Measurements from ENCODE around the gene WDSUB1.
A peak's percentile ranks its signal among the peaks of the same experiment; 100 is the strongest.

WDSUB1 gene

DNA sequence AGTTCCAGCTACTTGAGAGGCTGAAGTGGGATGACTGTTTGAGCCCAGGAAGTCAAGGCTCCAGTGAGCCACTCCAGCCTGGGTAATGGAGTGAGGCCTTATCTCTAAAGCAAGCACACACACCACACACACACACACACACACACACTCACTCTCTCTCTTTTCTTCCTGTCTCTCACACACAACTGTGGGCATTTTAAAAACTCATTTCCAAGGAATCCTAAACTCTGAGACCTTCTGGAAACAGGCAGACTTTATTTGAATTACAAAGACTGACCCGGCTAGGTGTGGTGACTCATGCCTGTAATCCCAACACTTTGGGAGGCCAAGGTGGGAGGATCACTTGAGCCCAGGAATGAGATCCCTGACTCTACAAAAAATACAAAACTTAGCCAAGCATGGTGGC lies 21.3 kb downstream of the WDSUB1 start:
- DNase-seq: no peak

DNA sequence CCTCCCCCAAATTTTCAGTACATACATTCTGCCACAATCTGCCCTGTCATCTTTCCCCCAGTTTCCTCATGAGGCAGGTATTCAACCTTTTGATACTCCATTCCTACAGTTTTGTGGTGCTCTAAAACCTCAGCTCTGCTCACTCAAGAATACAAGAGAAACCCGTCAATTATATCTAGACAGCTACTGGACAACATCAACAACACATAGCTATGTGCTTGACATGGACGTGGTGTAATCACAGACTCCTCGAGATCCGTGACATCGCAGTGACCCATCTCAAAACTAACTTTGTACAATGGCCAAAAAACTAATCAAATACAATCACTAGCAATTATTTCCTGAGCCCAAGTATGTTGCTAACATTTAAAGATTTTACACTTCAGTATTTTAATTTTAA lies 23.6 kb downstream of the WDSUB1 start:
- DNase-seq: no peak

DNA sequence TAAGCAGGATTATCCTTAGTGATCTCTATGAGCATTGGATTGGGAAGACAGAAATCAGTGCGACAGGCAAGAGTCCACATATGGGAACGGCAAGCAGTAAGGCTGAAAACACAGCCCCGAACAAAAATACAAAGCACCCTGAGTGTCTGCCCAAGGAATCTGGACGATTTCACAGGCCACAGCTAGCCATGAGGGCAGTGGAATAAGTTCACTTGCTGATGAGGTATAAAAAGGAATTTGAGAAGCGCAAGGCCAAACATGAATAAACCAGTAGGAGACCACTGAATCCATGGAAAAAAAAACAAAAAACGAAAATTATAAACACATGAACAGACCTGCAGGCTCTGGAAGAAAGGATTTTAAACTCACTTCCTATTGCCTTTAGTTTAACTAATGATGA lies 24.3 kb downstream of the WDSUB1 start:
- no peak for DNase-seq

DNA sequence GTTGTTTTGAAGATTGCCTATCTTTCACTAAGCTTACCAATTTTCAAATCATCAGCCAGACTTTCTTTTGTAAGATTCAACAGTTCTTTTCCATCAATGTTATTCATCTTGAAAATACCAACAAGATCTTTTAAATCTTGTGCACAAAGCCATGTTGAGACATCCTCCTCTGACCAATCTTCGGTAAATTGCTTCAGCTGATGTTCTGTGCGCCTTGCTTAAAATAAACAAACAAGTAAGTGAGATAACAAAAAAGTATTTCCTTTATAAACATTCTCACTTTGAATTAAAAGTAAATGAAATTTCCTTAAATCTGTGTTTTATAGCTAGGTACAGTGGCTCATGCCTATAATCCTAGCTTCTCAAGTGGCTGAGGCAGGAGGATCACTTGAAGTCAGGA lies 30.3 kb downstream of the WDSUB1 start:
- DNase-seq: no peak

DNA sequence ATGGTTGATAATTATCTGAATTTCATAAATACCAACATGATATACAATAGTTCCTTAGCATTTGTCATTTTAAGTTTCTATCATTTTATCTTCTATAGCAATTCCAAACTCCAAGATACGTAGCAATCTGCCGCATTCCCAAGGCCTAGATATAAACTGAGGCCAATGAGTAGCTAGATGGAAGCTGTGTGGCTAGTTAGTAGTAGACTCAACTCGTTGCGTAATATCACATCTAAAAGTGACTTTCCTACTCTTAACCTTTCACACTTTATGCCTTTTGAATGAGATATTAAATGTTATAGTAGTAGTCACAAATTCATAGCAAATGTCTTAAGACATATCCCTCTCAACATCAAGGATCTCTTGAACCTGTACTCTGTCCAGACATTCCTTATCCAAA lies 33.6 kb downstream of the WDSUB1 start:
- no peak for DNase-seq

DNA sequence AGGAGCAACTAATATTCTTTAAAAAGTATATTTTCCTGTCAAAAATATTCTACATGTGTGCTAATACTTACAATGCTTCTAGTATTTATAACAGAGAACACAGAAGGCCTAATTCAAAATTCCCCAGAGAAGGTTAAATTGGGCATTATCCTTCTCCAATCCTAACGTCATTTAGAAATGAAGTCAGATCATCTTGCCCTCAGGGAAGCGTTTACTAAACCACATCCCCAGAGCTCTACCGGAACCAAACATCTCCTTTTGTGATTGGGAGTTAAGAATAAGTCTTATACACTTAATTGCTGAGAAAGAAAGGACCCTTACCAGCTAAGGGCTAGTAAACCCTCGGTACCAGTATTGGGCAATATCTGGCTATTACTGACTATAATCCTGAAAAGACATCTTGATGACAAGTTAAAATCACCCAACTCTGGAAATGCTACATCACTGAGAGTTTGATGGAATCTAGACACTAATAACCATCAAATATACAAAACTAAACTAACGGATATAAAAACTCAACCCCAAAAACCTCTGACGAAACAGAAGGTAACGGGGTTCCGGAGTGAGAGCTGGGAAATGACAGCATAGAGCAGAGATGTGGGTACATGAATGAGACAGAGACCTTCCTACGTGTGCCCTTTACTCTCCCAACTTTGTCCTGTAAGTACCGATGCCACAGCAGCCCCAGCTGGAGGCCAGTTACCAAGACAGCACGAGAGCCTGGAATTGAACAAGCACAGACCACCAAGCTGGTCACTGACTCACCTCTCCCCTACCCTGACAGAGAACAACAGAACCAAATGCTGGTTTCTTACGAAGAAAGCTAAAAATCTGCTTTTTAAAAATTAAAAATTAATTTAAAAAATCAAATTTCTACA lies 35.0 kb downstream of the WDSUB1 start:
- peak; percentile 13 to 22 for DNase-seq

DNA sequence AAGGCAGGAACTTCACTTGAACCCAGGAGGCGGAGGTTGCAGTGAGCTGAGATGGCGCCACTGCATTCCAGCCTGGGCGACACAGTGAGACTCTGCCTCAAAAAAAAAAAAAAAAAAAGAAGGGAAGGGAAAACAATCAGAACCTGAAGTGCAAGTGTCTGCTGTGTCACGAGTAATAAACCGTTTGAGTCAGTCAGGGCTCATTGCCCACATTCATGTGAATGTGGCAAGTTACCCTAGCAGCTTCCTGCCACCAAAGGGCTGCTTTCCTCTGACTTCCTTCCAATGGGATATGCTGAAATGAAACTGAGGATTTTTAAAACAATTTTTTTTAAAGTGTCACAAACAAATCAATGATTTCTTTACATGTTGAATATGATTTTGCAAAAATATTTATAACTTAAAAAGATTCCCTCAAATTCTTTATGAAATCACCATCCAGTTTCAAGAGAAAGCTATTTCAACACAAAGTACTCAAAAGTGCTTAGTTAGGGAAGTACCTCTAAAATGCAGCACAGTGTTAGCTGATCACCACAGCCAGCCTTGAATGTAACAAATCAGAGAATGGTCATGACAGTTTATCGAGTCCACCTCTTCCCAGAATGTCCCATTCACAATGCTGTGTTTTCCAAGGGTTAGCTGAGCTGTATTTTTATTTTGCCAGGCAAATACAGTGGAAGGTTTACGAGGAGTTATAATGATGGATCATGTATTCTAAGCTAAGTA lies 36.4 kb downstream of the WDSUB1 start:
- peak; percentile 91 to 92 for DNase-seq

DNA sequence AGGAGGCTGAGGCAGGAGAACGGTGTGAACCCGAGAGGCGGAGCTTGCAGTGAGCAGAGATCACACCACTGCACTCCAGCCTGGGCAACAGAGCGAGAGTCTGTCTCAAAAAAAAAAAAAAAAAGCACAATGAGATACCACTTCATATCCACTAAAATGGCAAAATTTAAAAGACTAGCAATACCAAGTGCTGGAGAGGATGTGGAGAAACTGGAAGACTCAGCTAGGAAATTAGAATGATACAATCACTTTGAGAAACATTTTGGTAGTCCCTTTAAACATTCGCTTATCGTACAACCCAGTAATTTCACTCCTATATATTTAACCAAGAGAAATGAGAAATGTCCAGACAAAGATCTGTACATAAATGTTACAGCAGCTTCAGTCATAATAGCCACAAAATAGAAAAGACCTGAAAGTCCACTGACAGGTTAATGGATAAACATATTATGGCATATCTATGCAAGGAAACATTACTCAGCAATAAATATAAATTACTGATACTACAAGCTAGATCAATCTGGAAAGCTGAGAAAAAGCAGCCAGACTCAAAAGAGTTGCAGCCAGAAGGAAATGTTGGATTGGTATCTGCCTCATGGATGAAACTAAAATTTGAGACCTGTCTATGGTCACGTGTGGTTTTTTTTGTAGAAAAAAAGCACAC lies 40.0 kb downstream of the WDSUB1 start:
- no peak for DNase-seq

DNA sequence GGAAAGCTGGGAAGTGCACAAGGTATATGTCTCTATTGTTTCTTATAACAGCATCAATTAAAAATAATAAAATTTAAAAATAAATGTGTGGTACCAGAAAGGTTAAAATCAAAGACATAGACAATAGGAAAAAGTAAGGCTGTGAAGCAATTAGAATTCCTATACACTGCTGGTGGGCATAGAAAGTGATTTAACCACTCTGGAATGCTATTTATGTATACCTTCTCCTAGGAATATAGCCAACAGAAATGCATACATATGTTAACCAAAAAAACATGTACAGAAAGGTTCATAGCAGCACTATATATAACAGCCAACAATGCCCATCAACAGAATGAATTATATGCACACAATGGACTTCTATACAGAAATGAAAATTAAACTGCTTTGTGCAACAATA lies 43.0 kb downstream of the WDSUB1 start:
- DNase-seq: no peak

DNA sequence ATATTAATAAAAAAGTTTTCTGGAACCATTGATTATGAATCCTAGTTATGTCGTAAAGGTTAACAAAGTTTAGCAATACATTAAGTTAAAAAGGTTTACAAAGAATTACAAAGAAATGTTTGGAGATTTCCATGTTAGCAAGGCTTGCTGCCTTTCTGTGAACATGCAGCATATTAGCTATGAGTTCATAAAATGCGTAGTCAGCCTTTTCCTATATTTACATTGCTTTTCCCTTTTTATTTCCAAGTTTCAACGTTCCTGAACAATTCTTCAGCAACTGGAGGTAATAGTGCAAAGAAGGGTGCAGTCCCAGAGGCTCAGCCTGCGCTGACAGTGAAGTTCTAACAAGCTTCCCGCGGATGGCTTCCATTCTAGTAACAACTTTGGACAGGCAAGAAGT lies 51.6 kb downstream of the WDSUB1 start:
- DNase-seq: no peak

DNA sequence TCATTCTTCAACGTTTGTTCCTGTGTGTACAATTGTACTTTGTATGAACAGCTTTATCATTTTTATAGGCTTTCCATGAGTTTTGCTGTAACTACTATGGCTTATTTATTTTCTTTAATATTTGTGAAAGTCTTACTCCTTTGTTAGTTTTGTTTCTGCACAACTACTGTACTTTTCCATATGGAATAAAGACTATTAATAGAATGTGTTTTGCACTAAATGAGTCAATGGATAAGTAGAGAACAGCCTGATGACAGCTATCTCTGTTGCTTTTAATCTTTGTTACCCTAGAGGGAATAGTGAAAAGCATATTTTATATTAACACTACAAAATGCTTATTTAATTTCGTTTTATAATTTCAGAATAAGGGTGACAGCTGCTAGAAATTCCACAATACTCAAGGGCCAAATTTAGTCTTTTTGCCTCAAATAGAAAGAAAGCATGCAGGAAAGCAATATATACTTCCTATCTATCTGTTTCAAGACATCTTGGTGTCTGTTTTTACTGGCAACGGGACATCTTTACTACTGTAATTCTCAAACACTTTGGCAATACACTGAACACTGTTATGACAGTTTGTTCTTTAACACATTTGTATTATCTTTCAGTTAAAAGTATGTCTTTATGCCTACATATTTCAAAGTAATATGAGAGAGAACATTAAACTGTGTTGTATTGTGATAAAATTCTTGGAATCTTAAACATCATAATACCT lies 53.9 kb downstream of the WDSUB1 start:
- DNase-seq: no peak

DNA sequence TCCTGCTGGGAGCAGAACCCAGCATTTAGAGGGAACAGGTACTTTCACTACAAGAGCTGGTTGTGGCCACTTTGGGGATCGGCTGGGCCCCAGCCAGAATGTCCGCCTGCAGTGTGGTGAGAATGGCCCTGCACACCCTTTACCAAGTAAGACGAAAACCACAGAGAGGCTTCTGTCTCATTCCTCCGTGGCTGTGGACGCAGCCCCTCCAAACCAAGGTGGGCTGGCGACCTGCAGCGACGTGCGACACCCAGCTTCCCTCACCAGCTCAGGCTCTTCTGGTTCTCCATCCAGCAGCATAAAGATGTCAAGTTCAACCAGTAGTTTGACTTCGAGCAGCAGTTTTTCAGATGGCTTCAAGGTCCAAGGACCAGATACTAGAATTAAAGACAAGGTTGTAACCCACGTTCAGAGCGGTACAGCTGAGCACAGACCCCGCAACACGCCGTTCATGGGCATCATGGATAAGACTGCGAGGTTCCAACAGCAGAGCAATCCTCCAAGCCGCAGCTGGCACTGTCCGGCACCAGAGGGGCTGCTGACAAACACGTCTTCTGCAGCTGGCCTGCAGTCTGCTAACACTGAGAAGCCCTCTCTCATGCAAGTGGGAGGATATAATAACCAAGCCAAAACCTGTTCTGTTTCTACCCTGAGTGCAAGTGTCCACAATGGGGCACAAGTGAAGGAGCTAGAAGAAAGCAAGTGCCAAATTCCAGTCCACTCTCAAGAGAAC lies 56.2 kb downstream of the WDSUB1 start:
- no peak for DNase-seq

DNA sequence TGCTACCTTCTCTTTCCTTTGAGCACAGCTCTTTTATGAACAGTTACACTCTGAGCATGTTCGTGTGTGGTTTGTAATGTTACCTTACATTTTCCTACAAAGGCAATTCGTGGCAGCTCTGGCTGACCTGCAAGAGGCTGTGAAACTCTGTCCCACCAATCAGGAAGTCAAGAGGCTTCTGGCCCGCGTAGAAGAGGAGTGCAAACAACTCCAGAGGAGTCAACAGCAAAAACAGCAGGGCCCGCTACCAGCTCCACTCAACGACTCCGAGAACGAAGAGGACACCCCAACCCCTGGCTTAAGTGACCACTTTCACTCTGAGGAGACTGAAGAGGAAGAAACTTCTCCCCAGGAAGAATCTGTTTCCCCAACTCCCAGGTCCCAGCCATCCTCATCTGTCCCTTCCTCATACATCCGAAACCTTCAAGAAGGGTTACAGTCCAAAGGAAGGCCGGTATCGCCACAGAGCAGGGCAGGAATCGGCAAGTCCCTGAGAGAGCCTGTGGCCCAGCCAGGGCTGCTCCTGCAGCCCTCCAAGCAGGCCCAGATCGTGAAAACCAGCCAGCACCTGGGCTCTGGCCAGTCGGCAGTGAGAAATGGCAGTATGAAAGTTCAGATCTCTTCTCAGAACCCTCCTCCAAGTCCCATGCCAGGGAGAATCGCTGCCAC lies 56.9 kb downstream of the WDSUB1 start:
- no peak for DNase-seq

DNA sequence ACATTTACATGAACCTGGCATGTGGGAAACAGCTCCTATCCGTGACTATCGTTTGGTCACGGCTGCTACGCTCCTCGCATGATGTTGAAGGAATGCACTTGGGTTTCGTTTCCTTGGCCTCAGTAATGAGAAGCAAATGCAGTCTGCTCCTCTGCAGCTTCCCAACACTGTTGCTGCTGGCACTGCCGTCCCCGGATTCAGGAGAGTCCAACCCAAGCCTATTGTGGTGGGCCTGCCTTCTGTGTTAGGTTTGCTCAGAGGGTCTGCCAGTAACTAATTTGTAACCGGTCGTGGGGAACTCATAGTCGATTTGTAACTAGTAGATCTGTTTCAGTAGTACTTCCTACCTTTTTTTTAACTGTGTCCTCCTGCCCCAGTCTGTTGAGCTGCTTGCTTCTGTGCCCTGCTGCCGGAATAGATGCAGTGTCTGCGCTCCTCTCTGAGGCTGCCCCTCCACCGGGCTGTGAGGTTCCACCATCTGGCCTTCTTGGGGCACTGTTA lies 58.4 kb downstream of the WDSUB1 start:
- no peak for DNase-seq

DNA sequence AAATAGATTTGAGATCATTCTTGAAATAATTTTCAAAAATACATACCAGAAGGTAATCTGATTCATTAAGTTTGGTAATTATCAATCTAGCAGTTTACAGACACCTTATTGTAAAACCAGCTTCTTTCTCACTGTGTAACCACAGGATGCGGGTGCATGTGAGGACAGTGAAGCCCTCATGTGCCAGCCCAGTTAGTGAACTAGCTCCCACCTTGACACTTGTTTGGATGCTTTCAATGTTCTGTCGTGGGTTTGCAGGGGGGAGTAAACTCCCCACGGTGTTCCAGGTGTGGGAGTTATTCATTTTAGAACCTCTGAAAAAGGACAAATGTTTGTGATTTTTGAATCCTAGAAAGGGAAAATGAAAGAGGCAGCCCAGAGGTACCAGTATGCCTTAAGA lies 59.0 kb downstream of the WDSUB1 start:
- no peak for DNase-seq

DNA sequence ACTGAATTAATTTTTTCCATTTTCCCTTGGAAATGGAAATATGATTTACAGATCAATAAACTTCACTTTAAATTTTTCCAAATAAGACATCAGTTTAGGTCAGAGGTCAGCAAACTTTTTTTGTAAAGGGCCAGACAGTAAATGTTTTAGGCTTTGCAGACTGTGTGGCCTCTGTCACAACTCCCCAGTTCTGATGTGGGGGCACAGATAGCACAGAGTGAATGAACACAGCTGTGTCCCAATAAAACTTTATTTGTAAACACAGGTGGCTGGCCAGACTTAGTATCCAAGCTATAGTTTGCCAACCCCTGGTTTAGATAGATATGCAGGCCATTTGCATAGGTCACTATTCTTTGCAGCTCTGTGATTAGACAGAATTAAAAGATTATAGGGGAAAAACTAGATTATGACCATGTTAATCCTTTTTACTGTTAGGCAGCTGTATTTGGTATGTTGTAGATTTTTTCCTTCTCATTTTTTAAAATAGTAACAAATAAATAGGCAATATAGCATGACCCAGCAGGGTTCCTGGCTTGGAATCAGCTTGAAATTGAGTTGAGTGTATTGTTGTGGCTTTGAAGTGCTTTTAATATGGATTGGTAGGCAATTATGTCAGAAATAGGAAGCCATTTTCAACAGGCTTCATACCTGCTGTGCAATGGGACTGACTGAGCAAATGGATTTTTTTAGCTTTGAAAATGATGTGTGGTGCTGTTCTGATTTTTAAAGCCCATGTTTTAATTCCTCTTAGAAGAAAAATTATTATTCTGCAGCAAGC lies 59.7 kb downstream of the WDSUB1 start:
- peak; percentile 12 to 40 for DNase-seq

DNA sequence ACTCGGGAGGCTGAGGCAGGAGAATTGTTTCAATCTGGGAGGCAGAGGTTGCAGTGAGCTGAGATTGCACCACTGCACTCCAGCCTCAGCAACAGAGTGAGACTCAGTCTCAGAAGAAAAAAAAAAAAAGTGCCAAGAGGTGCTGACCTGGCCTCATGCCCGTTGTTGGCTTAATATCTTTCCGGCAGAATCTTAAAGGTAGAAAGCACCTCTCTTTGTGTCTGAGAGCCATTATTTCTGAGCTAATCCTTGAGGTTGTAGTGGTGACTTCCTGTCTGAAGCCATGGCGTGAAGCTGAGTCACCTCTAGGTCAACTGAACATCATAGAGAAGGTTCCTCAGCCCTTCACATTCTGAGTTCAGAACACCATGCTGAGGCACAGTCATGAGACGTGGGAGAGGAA lies 60.4 kb downstream of the WDSUB1 start:
- DNase-seq: peak; percentile 87 to 93

DNA sequence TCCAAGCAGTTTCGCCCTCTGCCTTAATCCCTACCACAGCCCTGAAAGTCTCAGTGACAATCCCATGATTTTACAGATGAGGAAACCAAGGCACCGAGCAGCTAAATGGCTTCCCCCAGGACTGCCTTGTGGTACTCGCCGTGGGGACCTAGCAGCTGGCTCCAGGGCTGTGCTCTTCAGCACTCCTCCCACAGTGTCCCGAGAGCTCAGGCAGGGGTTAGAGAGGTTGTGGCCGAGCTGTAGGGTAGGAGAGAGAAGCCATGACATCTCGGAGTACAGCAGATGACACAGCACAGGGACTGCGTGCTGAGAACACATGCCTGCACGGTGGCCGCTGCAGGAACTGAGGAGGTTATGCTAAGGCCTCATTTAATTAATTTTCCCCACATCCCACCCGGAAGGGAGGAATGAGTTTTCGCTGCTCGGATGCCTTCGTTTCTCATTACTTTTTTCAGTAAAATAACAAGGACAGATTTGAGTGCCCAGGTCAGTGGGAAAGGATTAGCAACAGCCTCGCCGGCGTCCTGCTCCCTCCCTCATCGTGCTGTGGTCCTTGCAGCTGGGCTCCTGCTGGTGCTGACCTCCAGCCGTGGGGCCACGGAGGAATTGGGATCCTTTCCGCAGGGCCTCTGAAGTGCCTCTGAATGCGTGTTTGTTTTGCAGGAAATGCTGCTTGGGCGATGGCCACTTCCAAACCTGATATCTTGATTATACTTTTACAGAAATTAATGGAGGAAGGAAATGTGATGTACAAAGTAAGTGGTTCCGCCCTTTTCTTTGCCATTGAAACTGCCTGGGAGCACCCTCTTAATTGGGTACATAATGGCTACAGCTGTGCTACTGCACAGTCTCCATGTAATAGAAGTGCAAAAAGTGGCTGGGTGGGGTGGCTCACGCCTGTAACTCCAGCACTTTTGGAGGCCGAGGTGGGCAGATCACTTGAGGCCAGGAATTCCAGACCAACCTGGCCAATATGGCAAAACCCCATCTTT lies 61.2 kb downstream of the WDSUB1 start:
- DNase-seq: no peak

Measured in inflammatory macrophage (primary cell).